ENCODE measurements around the gene AHNAK. TPM values are rescaled to one million over a fixed set of nuclear protein-coding genes. Genes with fewer than 3 reads are reported as not detected.
A peak's percentile ranks its signal among the peaks of the same experiment; 100 is the strongest.

The AHNAK gene
- total and polyA plus RNA-seq, 3 donors from 2014 or later: 95.8 to 148 (median 137) TPM

GRCh38 chr11:62580959-62581715, 34.5 kb upstream of the AHNAK start:
- no peaks in the 10 kb centered on the region for H3K27me3 ChIP-seq
- DNase-seq: no peak
- 68 to 78% methylated on average over 18 of the region's 18 CpGs for WGBS, 2 donors
- no peaks in the 10 kb centered on the region for H3K36me3 ChIP-seq (ENCODE audit: low read depth, missing control alignments)
- H3K9me3 ChIP-seq: no peaks in the 10 kb centered on the region
- peak overlapping the region; percentile 7 to 31 for H3K27ac ChIP-seq
- intact Hi-C loops (cut with DNase I; ENCODE audit: low total_unique reads): no loop called here
- TF ChIP-seq POLR2A (IDR thresholded peaks at IDR 0.05) (no peak), CTCF (IDR thresholded peaks at IDR 0.05) (no peak)
- H3K4me3 ChIP-seq: no peak overlapping the region
- peaks cover 12% of the 10 kb centered on the region for H3K4me1 ChIP-seq

- Histone ChIP-seq H3K36me3 (ENCODE audit: low read depth, missing control alignments) (no peaks in the 10 kb centered on the region), H3K27me3 (no peaks in the 10 kb centered on the region), H3K9me3 (no peaks in the 10 kb centered on the region), H3K27ac (no peak overlapping the region), H3K4me3 (no peak overlapping the region), H3K4me1 (peaks cover 29% of the 10 kb centered on the region)
- intact Hi-C loops (cut with DNase I; ENCODE audit: low total_unique reads): no loop called here
- 84 to 85% methylated on average over 2 of the region's 2 CpGs for WGBS, 2 donors
- no peak for TF ChIP-seq CTCF (IDR thresholded peaks at IDR 0.05)
- no peak for TF ChIP-seq POLR2A (IDR thresholded peaks at IDR 0.05)
- DNase-seq: no peak
Observed at GRCh38 chr11:62579252-62579651, 32.6 kb upstream of the AHNAK start.

- peaks cover 29% of the 10 kb centered on the region for H3K4me1 ChIP-seq
- H3K36me3 ChIP-seq (ENCODE audit: low read depth, missing control alignments): no peaks in the 10 kb centered on the region
- H3K27ac ChIP-seq: no peak overlapping the region
- no peaks in the 10 kb centered on the region for H3K9me3 ChIP-seq
- no peak overlapping the region for H3K4me3 ChIP-seq
- no peak for DNase-seq
- WGBS, 2 donors: 95 to 97% methylated on average over 7 to 11 of the region's 11 CpGs
- intact Hi-C loops (cut with DNase I; ENCODE audit: low total_unique reads): no loop called here
- H3K27me3 ChIP-seq: no peaks in the 10 kb centered on the region
- TF ChIP-seq CTCF (IDR thresholded peaks at IDR 0.05): no peak
- TF ChIP-seq POLR2A (IDR thresholded peaks at IDR 0.05): no peak
Observed at GRCh38 chr11:62578541-62578940, 31.9 kb upstream of the AHNAK start.

GRCh38 chr11:62577046-62577714, 30.6 kb upstream of the AHNAK start:
- no peak overlapping the region for H3K4me3 ChIP-seq
- H3K27me3 ChIP-seq: no peaks in the 10 kb centered on the region
- H3K27ac ChIP-seq: peak overlapping the region; percentile 15 to 25
- no peaks in the 10 kb centered on the region for H3K9me3 ChIP-seq
- H3K36me3 ChIP-seq (ENCODE audit: low read depth, missing control alignments): no peaks in the 10 kb centered on the region
- intact Hi-C loops (cut with DNase I; ENCODE audit: low total_unique reads): no loop called here
- no peak for DNase-seq
- WGBS, 2 donors: 71 to 74% methylated on average over 8 to 12 of the region's 12 CpGs
- peaks cover 35% of the 10 kb centered on the region for H3K4me1 ChIP-seq
- TF ChIP-seq POLR2A (IDR thresholded peaks at IDR 0.05) (no peak), CTCF (IDR thresholded peaks at IDR 0.05) (no peak)
